ENCODE measurements around the gene STAC. TPM values are rescaled to one million over a fixed set of nuclear protein-coding genes. Genes with fewer than 3 reads are reported as not detected.

Gene STAC
- total RNA-seq, 1 donor from 2014 or later: 0.18 TPM

GRCh38 chr3:36373084-36373483 is 7.2 kb upstream of the STAC start:
- TF ChIP-seq CTCF (IDR thresholded peaks at IDR 0.05; ENCODE audit: unreplicated experiment): no peak
- no peaks in the 10 kb centered on the region for H3K4me1 Mint-ChIP-seq (ENCODE audit: unreplicated experiment)
- H3K27ac Mint-ChIP-seq (ENCODE audit: unreplicated experiment): no peak overlapping the region
- no peaks in the 10 kb centered on the region for H3K27me3 Mint-ChIP-seq (ENCODE audit: unreplicated experiment)
- no peak for DNase-seq (ENCODE audit: low spot score)
- H3K36me3 Mint-ChIP-seq (ENCODE audit: low read depth, unreplicated experiment): no peaks in the 10 kb centered on the region
- H3K9me3 Mint-ChIP-seq (ENCODE audit: unreplicated experiment): no peaks in the 10 kb centered on the region
- no peak overlapping the region for H3K4me3 Mint-ChIP-seq (ENCODE audit: unreplicated experiment)

DNA sequence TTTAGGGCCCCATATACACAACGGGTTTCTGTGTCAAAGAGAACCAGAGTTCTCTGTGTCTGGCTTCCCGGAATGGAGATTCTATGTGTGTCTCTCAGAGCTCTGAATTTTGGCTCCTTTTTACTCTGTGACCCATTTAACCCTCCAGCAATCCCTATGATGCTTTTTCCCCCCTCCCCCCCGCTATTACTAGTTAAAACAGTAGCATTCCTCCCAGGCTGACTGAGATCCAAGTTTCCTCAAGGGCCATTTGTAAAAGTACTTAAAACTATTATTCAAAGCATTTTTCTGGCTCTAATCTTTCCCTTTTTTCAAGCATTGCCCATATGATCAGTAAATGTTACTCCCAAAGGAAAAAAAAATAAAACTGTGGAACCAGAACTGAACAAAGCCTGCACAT is 6.6 kb upstream of the STAC start:
- Mint-ChIP-seq H3K27me3 (ENCODE audit: unreplicated experiment) (no peaks in the 10 kb centered on the region), H3K27ac (ENCODE audit: unreplicated experiment) (no peak overlapping the region), H3K9me3 (ENCODE audit: unreplicated experiment) (no peaks in the 10 kb centered on the region), H3K36me3 (ENCODE audit: low read depth, unreplicated experiment) (no peaks in the 10 kb centered on the region), H3K4me1 (ENCODE audit: unreplicated experiment) (no peaks in the 10 kb centered on the region), H3K4me3 (ENCODE audit: unreplicated experiment) (no peak overlapping the region)
- no peak for TF ChIP-seq CTCF (IDR thresholded peaks at IDR 0.05; ENCODE audit: unreplicated experiment)
- no peak for DNase-seq (ENCODE audit: low spot score)

DNA sequence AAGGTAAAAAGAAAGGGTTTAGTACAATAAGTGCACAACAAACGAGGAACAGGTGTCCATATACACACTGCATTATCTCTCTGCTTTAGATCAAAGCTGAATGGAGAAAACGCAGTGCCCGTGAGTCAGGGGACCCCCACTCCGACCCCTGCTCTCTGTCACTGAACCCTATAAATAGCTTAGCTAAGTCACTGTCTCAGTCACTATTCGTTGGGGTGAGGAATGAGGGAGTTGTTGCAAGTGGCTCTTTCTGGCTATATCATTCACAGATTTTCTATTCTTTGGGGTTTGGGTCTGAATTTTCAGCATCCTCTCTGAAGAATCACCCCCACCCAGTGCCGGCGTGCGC is 458 bp upstream of the STAC start:
- no peak for DNase-seq (ENCODE audit: low spot score)
- no peaks in the 10 kb centered on the region for H3K9me3 Mint-ChIP-seq (ENCODE audit: unreplicated experiment)
- no peaks in the 10 kb centered on the region for H3K36me3 Mint-ChIP-seq (ENCODE audit: low read depth, unreplicated experiment)
- H3K4me3 Mint-ChIP-seq (ENCODE audit: unreplicated experiment): peak overlapping the region; percentile 29
- peaks cover 9% of the 10 kb centered on the region for H3K4me1 Mint-ChIP-seq (ENCODE audit: unreplicated experiment)
- H3K27ac Mint-ChIP-seq (ENCODE audit: unreplicated experiment): no peak overlapping the region
- TF ChIP-seq CTCF (IDR thresholded peaks at IDR 0.05; ENCODE audit: unreplicated experiment): no peak
- peaks cover 13% of the 10 kb centered on the region for H3K27me3 Mint-ChIP-seq (ENCODE audit: unreplicated experiment)

- Mint-ChIP-seq H3K9me3 (ENCODE audit: unreplicated experiment) (no peaks in the 10 kb centered on the region), H3K27me3 (ENCODE audit: unreplicated experiment) (peaks cover 13% of the 10 kb centered on the region), H3K4me1 (ENCODE audit: unreplicated experiment) (peaks cover 9% of the 10 kb centered on the region), H3K36me3 (ENCODE audit: low read depth, unreplicated experiment) (no peaks in the 10 kb centered on the region), H3K4me3 (ENCODE audit: unreplicated experiment) (peak overlapping the region; percentile 85), H3K27ac (ENCODE audit: unreplicated experiment) (no peak overlapping the region)
- no peak for TF ChIP-seq CTCF (IDR thresholded peaks at IDR 0.05; ENCODE audit: unreplicated experiment)
- DNase-seq (ENCODE audit: low spot score): no peak
These were observed 1.1 kb downstream of the STAC start for GRCh38 chr3:36381311-36381956.

GRCh38 chr3:36393563-36393962 is 13.3 kb downstream of the STAC start:
- H3K9me3 Mint-ChIP-seq (ENCODE audit: unreplicated experiment): no peaks in the 10 kb centered on the region
- no peaks in the 10 kb centered on the region for H3K4me1 Mint-ChIP-seq (ENCODE audit: unreplicated experiment)
- H3K27me3 Mint-ChIP-seq (ENCODE audit: unreplicated experiment): no peaks in the 10 kb centered on the region
- no peak overlapping the region for H3K27ac Mint-ChIP-seq (ENCODE audit: unreplicated experiment)
- H3K4me3 Mint-ChIP-seq (ENCODE audit: unreplicated experiment): no peak overlapping the region
- H3K36me3 Mint-ChIP-seq (ENCODE audit: low read depth, unreplicated experiment): no peaks in the 10 kb centered on the region
- TF ChIP-seq CTCF (IDR thresholded peaks at IDR 0.05; ENCODE audit: unreplicated experiment): no peak
- DNase-seq (ENCODE audit: low spot score): no peak

All from endothelial cell (in vitro differentiated cells).